Ovary (tissue), 9 donors: ENCODE data around the gene PCGF2. TPM values are rescaled to one million over a fixed set of nuclear protein-coding genes. Genes with fewer than 3 reads are reported as not detected.

ENCODE experiments used
- DNase-seq, 5 donors: peaks; one replicate each; pipeline ENCODE4 v3.0.0-alpha.2; 2019 to 2020
- H3K27ac ChIP-seq, 2 donors: fragments of 200-600 bp; one replicate each; pipeline versions ENCODE4 v1.5.1 to v1.8.0; 2019 to 2022
- H3K27me3 ChIP-seq: fragments of 200-600 bp; one replicate; pipeline ENCODE4 v1.8.0; 2022
- H3K36me3 ChIP-seq: fragments of 200-600 bp; sonication (generic); one replicate; pipeline ENCODE4 v1.5.1; 2019
- H3K4me1 ChIP-seq: one replicate; pipeline ENCODE4 v1.8.1; 2013; ENCODE audit warnings: mild to moderate bottlenecking, moderate library complexity; ENCODE audit not compliant: insufficient read depth
- H3K4me3 ChIP-seq: fragments of 200-600 bp; sonication (generic); one replicate; pipeline ENCODE4 v1.5.1; 2017
- H3K9me3 ChIP-seq, 2 donors: fragments of 200-600 bp in 1 of 2; sonication (generic) in 1 of 2; one replicate each; pipeline versions ENCODE4 v1.5.1 to v1.8.1; 2013 to 2019; ENCODE audit warnings: mild to moderate bottlenecking in 1 of 2, moderate library complexity in 1 of 2
- CTCF ChIP-seq, 3 donors: fragments of 450-650 bp in 2 of 3; fragments of 200-600 bp in 1 of 3; IDR thresholded peaks; one replicate each; pipeline versions ENCODE4 v1.5.1 to v1.8.0; 2016 to 2022; ENCODE audit warnings: antibody characterized with exemption in 3 of 3, mild to moderate bottlenecking in 1 of 3
- EP300 ChIP-seq: sonication (generic); formaldehyde crosslinking; IDR thresholded peaks from one replicate; pipeline ENCODE4 v1.6.1; 2017; ENCODE audit warnings: antibody characterized with exemption
- POLR2A ChIP-seq: fragments of 450-650 bp; IDR thresholded peaks from one replicate; pipeline ENCODE4 v1.6.1; 2017; ENCODE audit warnings: antibody characterized with exemption, mild to moderate bottlenecking, moderate library complexity
- WGBS, 3 donors: extraction: QIAGEN DNeasy Blood & Tissue Kit in 1 of 3; methylation state at CpG; one replicate each; pipeline versions ENCODE4 v1.1.5 to v1.1.7; 2013 to 2017; 5-methylcytosine and 5-hydroxymethylcytosine counted together
- intact Hi-C, 4 donors: fragments of 100-400 bp; cut with DNase I; formaldehyde crosslinking; loops; one replicate each; pipeline versions ENCODE4 v1.11.0 to v1.15.1; 2022 to 2023
- polyA plus RNA-seq, 2 donors: library from polyadenylated mRNA; stranded (reverse); fragments of 200-250 nt in 1 of 2; fragments of 350-450 nt in 1 of 2; fragmentation: Illumina TruSeq in 1 of 2; extraction: RNeasy Lipid Tissue Mini Kit (QIAGEN cat#74804) in 1 of 2; gene quantifications; one replicate each; pipeline ENCODE4 v1.2.3, GENCODE V29; 2013 to 2014
- total RNA-seq, 7 donors: library from RNA; depleted of rRNA in 2 of 7; stranded (reverse); fragments of >200 nt in 2 of 7; fragmentation: NEBNext Ultra II Directional in 3 of 7; extraction: Animal tissue kit (Norgen Biotek cat#: 25700) in 3 of 7; gene quantifications; one replicate each; pipeline versions ENCODE4 v1.1.0 to v1.2.4, GENCODE V29; 2016 to 2023
- donor health status: DM: no; HTN: no; CAD: no; lungs with moderate emphysema.
- donor health status: DM: no; HTN: no; CAD: no.
- donor health status: Bipolar disorder and iron deficiency.
- donor health status: DM: yes; HTN: yes; CAD: no.
- donor health status: DM: no; HTN: no; CAD: no.
- donor health status: DM: yes; HTN: yes; CAD: no.

PCGF2 gene
- total and polyA plus RNA-seq, 9 donors, result 7.4 to 92.7 (median 62.3) TPM

- no peak for TF ChIP-seq CTCF (IDR thresholded peaks at IDR 0.05)
- TF ChIP-seq POLR2A, result no peak
- no peak for TF ChIP-seq EP300
- Histone ChIP-seq H3K4me1 (peaks cover 10% of the 10 kb centered on the region), H3K9me3 (no peaks in the 10 kb centered on the region), H3K27me3 (no peaks in the 10 kb centered on the region), H3K27ac (peak overlapping the region; percentile 92 to 93), H3K4me3 (peak overlapping the region; percentile 86), H3K36me3 (no peaks in the 10 kb centered on the region)
- intact Hi-C loops, result no loop called here
- DNase-seq, result peak in 2 of 5 donors; percentile 55 to 70
- 0 to 3% (median 0%) methylated on average over 19 to 31 of the region's 32 CpGs for WGBS, 3 donors
Measured at GRCh38 chr17:38705523-38705802, 42.7 kb downstream of the PCGF2 start.

- peak; percentile 80 to 85 (median 85) for DNase-seq
- H3K9me3 ChIP-seq, result no peaks in the 10 kb centered on the region
- TF ChIP-seq CTCF (IDR thresholded peaks at IDR 0.05) (no peak), EP300 (no peak), POLR2A (peak; percentile 19)
- WGBS, 3 donors, result 1% methylated on average over 61 to 99 of the region's 100 CpGs
- no peaks in the 10 kb centered on the region for H3K36me3 ChIP-seq
- H3K4me3 ChIP-seq, result peak within 1 kb of the TSS; percentile 86
- H3K27me3 ChIP-seq, result no peaks in the 10 kb centered on the region
- H3K27ac ChIP-seq, result peak within 1 kb of the TSS; percentile 92 to 93
- intact Hi-C loops, result loop anchor here in 1 of 4 donors (5.0 kb wide), 1 partner anchor 47 kb away; the partner anchor contains the start of gene PSMB3
- peaks cover 10% of the 10 kb centered on the region for H3K4me1 ChIP-seq
Measured at GRCh38 chr17:38704606-38705522, 43.3 kb downstream of the PCGF2 start, which contains the start of gene MLLT6. Gene MLLT6, plus strand, starts transcription at chr17:38705273. Its CDS starts 360 bp downstream, at chr17:38705633.

GRCh38 chr17:38703742-38704605, 44.2 kb downstream of the PCGF2 start:
- peak; percentile 64 for TF ChIP-seq POLR2A
- TF ChIP-seq EP300, result no peak
- WGBS, 3 donors, result 0 to 1% (median 1%) methylated on average over 48 to 50 of the region's 50 CpGs
- no peaks in the 10 kb centered on the region for H3K36me3 ChIP-seq
- no peaks in the 10 kb centered on the region for H3K27me3 ChIP-seq
- DNase-seq, result peak; percentile 94 to 96 (median 94)
- H3K4me3 ChIP-seq, result peak overlapping the region; percentile 86
- H3K4me1 ChIP-seq, result peaks cover 13% of the 10 kb centered on the region
- H3K27ac ChIP-seq, result peak overlapping the region; percentile 90 to 93
- H3K9me3 ChIP-seq, result no peaks in the 10 kb centered on the region
- intact Hi-C loops, result loop anchor here in 1 of 4 donors (5.0 kb wide), 1 partner anchor 48 kb away; the partner anchor contains the start of gene PSMB3

- Histone ChIP-seq H3K9me3 (no peaks in the 10 kb centered on the region), H3K4me1 (peaks cover 13% of the 10 kb centered on the region), H3K27me3 (no peaks in the 10 kb centered on the region), H3K27ac (peak overlapping the region; percentile 49 to 93), H3K36me3 (no peaks in the 10 kb centered on the region), H3K4me3 (peak overlapping the region; percentile 86)
- TF ChIP-seq CTCF (IDR thresholded peaks at IDR 0.05), result no peak
- no peak for TF ChIP-seq POLR2A
- no peak for TF ChIP-seq EP300
- intact Hi-C loops, result loop anchor here in 1 of 4 donors (5.0 kb wide), 1 partner anchor 49 kb away; the partner anchor contains the start of gene PSMB3
- DNase-seq, result no peak
- 1 to 2% (median 1%) methylated on average over 55 of the region's 55 CpGs for WGBS, 3 donors
Measured at GRCh38 chr17:38702916-38703741, 45.0 kb downstream of the PCGF2 start.
